Panc1 (cell line): ENCODE data around the gene KCNQ4. TPM values are rescaled to one million over a fixed set of nuclear protein-coding genes. Genes with fewer than 3 reads are reported as not detected.
A peak's percentile ranks its signal among the peaks of the same experiment; 100 is the strongest.

Source experiments
- ATAC-seq: fragments of 200-7000 bp; cut with Tn5 transposase; 2 replicates; pipeline ENCODE4 v1.9.1; 2020; ENCODE audit warnings: mild to moderate bottlenecking, moderate library complexity
- BruUV-seq: library from RNA; stranded (reverse); fragments of 400-500 nt; replicated peaks from 2 replicates; lab custom pipeline; 2021; lab: Mats Ljungman, UMichigan
- CTCF ChIA-PET: fragments of 300-600 bp; sonication (Branson Sonifier 250); formaldehyde crosslinking; loops from one replicate; lab custom pipeline; 2022; ENCODE audit warnings: antibody characterized with exemption; lab: Charles Lee
- POLR2A ChIA-PET: fragments of 300-600 bp; sonication (Branson Sonifier 250); formaldehyde crosslinking; loops from one replicate; lab custom pipeline; 2022; ENCODE audit warnings: antibody characterized with exemption; lab: Charles Lee
- DNase-seq: peaks from one replicate; pipeline ENCODE4 v3.0.0-alpha.2; 2010; ENCODE audit warnings: low read depth, low spot score
- H3K27ac ChIP-seq: 2 replicates; pipeline ENCODE4 v1.5.1; 2011; ENCODE audit warnings: mild to moderate bottlenecking, low read length, inconsistent platforms
- H3K27me3 ChIP-seq: fragments of 200-500 bp; sonication (Bioruptor generic); 2 replicates; pipeline ENCODE4 v1.6.0; 2014; ENCODE audit warnings: low read length, inconsistent platforms; ENCODE audit not compliant: control insufficient read depth, insufficient read depth
- H3K36me3 ChIP-seq: fragments of 200-500 bp; sonication (Bioruptor generic); 2 replicates; pipeline ENCODE4 v1.5.1; 2014; ENCODE audit warnings: inconsistent platforms, mild to moderate bottlenecking, low read length, moderate library complexity; ENCODE audit not compliant: control insufficient read depth, insufficient read depth
- H3K4me1 ChIP-seq: 2 replicates; pipeline ENCODE4 v1.5.1; 2011; ENCODE audit warnings: inconsistent platforms, mild to moderate bottlenecking, low read length, moderate library complexity; ENCODE audit not compliant: control insufficient read depth, insufficient read depth
- H3K4me3 ChIP-seq, 2 experiments: 2 replicates each; pipeline ENCODE4 v1.5.1; 2011 to 2012; ENCODE audit warnings: low read depth in 2 of 2, low read length in 2 of 2, mild to moderate bottlenecking in 2 of 2, inconsistent platforms in 1 of 2, moderate library complexity in 1 of 2
- H3K9me3 ChIP-seq: fragments of 200-500 bp; sonication (Bioruptor generic); 2 replicates; pipeline ENCODE4 v1.5.1; 2014; ENCODE audit warnings: low read depth, mild to moderate bottlenecking, inconsistent platforms, low read length, moderate library complexity; ENCODE audit not compliant: control insufficient read depth, insufficient read depth
- POLR2AphosphoS5 ChIP-seq: IDR thresholded peaks from 2 replicates; pipeline ENCODE4 v1.6.1; 2012; ENCODE audit warnings: mild to moderate bottlenecking, low read depth, low read length, moderate library complexity
- REST ChIP-seq, 2 experiments: IDR thresholded peaks; 2 replicates each; pipeline ENCODE4 v1.6.1; 2011 to 2012; ENCODE audit warnings: low read depth in 2 of 2, control low read depth in 1 of 2, low read length in 1 of 2, mild to moderate bottlenecking in 1 of 2, moderate library complexity in 1 of 2; ENCODE audit not compliant: insufficient read depth in 1 of 2
- SIN3A ChIP-seq: IDR thresholded peaks from 2 replicates; pipeline ENCODE4 v1.6.1; 2012; ENCODE audit warnings: low read depth, mild to moderate bottlenecking, low read length, moderate library complexity, borderline replicate concordance; ENCODE audit not compliant: insufficient read depth
- TCF7L2 ChIP-seq: IDR thresholded peaks from 2 replicates; pipeline ENCODE4 v1.6.1; 2011; ENCODE audit warnings: mild to moderate bottlenecking, low read depth, low read length, inconsistent platforms
- in situ Hi-C: cut with HindIII; loops from 2 replicates; pipeline ENCODE4 v1.10.0; 2016; ENCODE audit warnings: low sequenced_read_pairs, low pct_unique_long_range_greater_than_20kb
- intact Hi-C: fragments of 100-400 bp; cut with micrococcal nuclease; formaldehyde crosslinking; loops from one replicate; pipeline ENCODE4 v1.10.0; 2022; ENCODE audit not compliant: unreplicated experiment
- total RNA-seq: library from RNA; stranded (reverse); gene quantifications from one replicate; pipeline ENCODE4 v1.2.1, GENCODE V29; 2021; ENCODE audit not compliant: unreplicated experiment
- TF ChIP-seq, protein P1 (sequence below): fragments of 450-650 bp; IDR thresholded peaks from 2 replicates; pipeline ENCODE4 v1.5.1; 2017; ENCODE audit warnings: mild to moderate bottlenecking

Gene KCNQ4
- total RNA-seq, 1 experiment from 2014 or later = 2.6 TPM

DNA sequence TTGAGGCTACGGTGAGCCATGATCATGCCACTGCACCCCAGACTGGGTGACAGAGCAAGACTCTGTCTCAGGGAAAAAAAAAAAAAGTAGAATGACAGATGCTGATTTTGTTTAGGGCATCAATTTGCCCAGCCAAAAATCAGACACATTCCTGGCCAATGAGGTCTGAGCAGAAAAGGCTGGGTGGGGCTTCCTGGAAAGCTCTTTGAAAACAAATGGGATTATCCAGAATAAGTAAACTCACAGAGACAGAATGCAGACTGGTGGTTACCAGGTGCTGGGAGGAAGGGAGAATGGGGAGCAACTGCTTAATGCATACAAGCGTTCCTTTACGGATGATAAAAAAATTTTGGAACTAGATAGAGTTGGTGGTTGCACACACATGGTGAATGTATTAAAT is 88.7 kb downstream of the KCNQ4 start:
- TF ChIP-seq, protein P1, sequence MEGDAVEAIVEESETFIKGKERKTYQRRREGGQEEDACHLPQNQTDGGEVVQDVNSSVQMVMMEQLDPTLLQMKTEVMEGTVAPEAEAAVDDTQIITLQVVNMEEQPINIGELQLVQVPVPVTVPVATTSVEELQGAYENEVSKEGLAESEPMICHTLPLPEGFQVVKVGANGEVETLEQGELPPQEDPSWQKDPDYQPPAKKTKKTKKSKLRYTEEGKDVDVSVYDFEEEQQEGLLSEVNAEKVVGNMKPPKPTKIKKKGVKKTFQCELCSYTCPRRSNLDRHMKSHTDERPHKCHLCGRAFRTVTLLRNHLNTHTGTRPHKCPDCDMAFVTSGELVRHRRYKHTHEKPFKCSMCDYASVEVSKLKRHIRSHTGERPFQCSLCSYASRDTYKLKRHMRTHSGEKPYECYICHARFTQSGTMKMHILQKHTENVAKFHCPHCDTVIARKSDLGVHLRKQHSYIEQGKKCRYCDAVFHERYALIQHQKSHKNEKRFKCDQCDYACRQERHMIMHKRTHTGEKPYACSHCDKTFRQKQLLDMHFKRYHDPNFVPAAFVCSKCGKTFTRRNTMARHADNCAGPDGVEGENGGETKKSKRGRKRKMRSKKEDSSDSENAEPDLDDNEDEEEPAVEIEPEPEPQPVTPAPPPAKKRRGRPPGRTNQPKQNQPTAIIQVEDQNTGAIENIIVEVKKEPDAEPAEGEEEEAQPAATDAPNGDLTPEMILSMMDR = no peak
- no peak for TF ChIP-seq POLR2AphosphoS5
- no peak for TF ChIP-seq REST (IDR thresholded peaks at IDR 0.05; ENCODE audit: insufficient read depth in 1 of 2, low read depth in 2 of 2, low read length in 1 of 2)
- no peak for TF ChIP-seq TCF7L2
- TF ChIP-seq SIN3A = no peak
- no TSS peak for BruUV-seq
- POLR2A ChIA-PET = no interaction called here
- intact Hi-C loops = no loop called here
- H3K9me3 ChIP-seq = peaks cover 22% of the 10 kb centered on the region
- no peaks in the 10 kb centered on the region for H3K27me3 ChIP-seq
- no peak overlapping the region for H3K4me3 ChIP-seq
- peaks cover 28% of the 10 kb centered on the region for H3K4me1 ChIP-seq
- in situ Hi-C loops = no loop called here
- no peak for ATAC-seq
- CTCF ChIA-PET = no interaction called here
- no peaks in the 10 kb centered on the region for H3K36me3 ChIP-seq
- peak overlapping the region; percentile 88; the same call in 1 of the 2 replicates for H3K27ac ChIP-seq
- DNase-seq = no peak

DNA sequence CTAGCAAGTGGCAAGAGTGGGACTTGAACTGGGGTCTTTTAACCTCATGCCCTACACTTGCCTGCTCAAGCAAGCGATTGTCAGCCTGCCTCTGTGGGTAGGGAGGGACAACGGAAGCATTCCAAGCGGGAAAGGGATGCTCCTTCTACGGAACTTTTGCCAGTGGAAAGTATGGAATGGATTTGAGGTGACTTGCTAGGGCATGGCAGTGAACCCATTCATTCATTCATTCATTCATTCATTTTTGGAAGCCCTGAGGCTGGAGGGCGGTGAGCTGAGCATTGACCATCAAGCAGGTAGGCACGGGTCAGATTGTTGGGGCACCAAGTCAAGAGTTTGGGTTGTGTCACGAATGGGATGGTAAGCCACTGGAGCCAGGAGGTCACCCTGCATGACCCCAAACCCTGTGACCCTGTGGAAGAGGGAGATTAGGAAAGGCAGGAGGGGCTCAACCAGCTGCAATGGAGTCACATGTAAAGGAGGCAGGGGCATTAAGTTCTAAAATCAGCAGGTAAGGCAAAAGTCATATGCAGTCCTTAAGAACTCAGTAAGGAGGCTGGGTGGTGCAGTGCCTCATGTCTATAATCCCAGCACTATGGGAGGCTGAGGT is 90.4 kb downstream of the KCNQ4 start:
- H3K4me3 ChIP-seq = no peak overlapping the region
- no TSS peak for BruUV-seq
- in situ Hi-C loops (no loop called here), intact Hi-C loops (no loop called here)
- TF ChIP-seq SIN3A (no peak), POLR2AphosphoS5 (no peak), REST (IDR thresholded peaks at IDR 0.05; ENCODE audit: insufficient read depth in 1 of 2, low read depth in 2 of 2, low read length in 1 of 2) (no peak), TCF7L2 (no peak)
- TF ChIP-seq, protein P1 = no peak
- H3K4me1 ChIP-seq = peaks cover 17% of the 10 kb centered on the region; the same call in 1 of the 2 replicates
- ATAC-seq = no peak
- CTCF ChIA-PET = interaction anchor here (0.7 kb wide), 1 partner anchor 13 kb away, joined by 5 read pairs; no protein-coding TSS in a partner anchor
- DNase-seq = no peak
- H3K36me3 ChIP-seq = no peaks in the 10 kb centered on the region
- H3K27me3 ChIP-seq = no peaks in the 10 kb centered on the region
- POLR2A ChIA-PET = interaction anchor here (0.7 to 1.0 kb wide), 2 partner anchors 51 to 72 kb away, joined by 4 to 10 read pairs; no protein-coding TSS in a partner anchor
- H3K9me3 ChIP-seq = peaks cover 26% of the 10 kb centered on the region
- H3K27ac ChIP-seq = peak overlapping the region; percentile 88
